ENCODE data around the gene RPL32. TPM values are rescaled to one million over a fixed set of nuclear protein-coding genes. Genes with fewer than 3 reads are reported as not detected.

Gene RPL32
- total RNA-seq, 1 experiment from 2014 or later = 1,853 TPM

- no peak for TF ChIP-seq REST (IDR thresholded peaks at IDR 0.05; ENCODE audit: low read depth)
- TF ChIP-seq RAD21 (IDR thresholded peaks at IDR 0.05; ENCODE audit: low read depth) = no peak
- TF ChIP-seq CBX3 (IDR thresholded peaks at IDR 0.05; ENCODE audit: low read depth) = no peak
- no peak for TF ChIP-seq ZBTB33 (IDR thresholded peaks at IDR 0.05; ENCODE audit: extremely low read depth, insufficient replicate concordance, low read length)
- no peak for TF ChIP-seq JUND (IDR thresholded peaks at IDR 0.05)
- no peak for TF ChIP-seq ATF3 (IDR thresholded peaks at IDR 0.05)
Measured at GRCh38 chr3:12803371-12803770, 38.0 kb downstream of the RPL32 start (continued).
